Transverse colon (tissue), 4 donors: ENCODE data around the gene C2CD3. TPM values are rescaled to one million over a fixed set of nuclear protein-coding genes. Genes with fewer than 3 reads are reported as not detected.
A peak's percentile ranks its signal among the peaks of the same experiment; 100 is the strongest.

Source experiments
- DNase-seq: peaks from one replicate; pipeline ENCODE4 v3.0.0-alpha.2; 2019
- H3K27ac ChIP-seq, 4 donors: fragments of 200-600 bp; sonication (generic); 2 replicates each; pipeline ENCODE4 v1.5.1; 2016 to 2018; ENCODE audit warnings: inconsistent platforms in 4 of 4
- H3K27me3 ChIP-seq: fragments of 200-600 bp; sonication (generic); 2 replicates; pipeline ENCODE4 v1.5.1; 2017; ENCODE audit warnings: inconsistent platforms
- H3K36me3 ChIP-seq, 4 donors: fragments of 200-600 bp; sonication (generic); 2 replicates each; pipeline ENCODE4 v1.5.1; 2017 to 2019; ENCODE audit warnings: inconsistent platforms in 4 of 4
- H3K4me1 ChIP-seq, 4 donors: fragments of 200-600 bp; sonication (generic); 2 replicates each; pipeline ENCODE4 v1.5.1; 2017 to 2020; ENCODE audit warnings: inconsistent platforms in 4 of 4
- H3K4me3 ChIP-seq, 4 donors: fragments of 200-600 bp; sonication (generic); 1 replicate in 1 of 4; 2 replicates in 3 of 4; pipeline versions ENCODE4 v1.5.1 to v1.6.1; 2017 to 2019; ENCODE audit warnings: inconsistent platforms in 4 of 4
- H3K9me3 ChIP-seq, 2 donors: fragments of 200-600 bp; sonication (generic); 2 replicates each; pipeline ENCODE4 v1.5.1; 2017 to 2019; ENCODE audit warnings: inconsistent platforms in 2 of 2
- CTCF ChIP-seq, 5 experiments: fragments of 200-600 bp in 3 of 5; fragments of 450-650 bp in 2 of 5; sonication (generic) in 3 of 5; IDR thresholded peaks; 1 replicate in 2 of 5; 2 replicates in 3 of 5; pipeline ENCODE4 v1.5.1; 2016 to 2017; ENCODE audit warnings: antibody characterized with exemption in 5 of 5, inconsistent platforms in 3 of 5, mild to moderate bottlenecking in 2 of 5, moderate library complexity in 1 of 5
- EP300 ChIP-seq: sonication (generic); formaldehyde crosslinking; IDR thresholded peaks from one replicate; pipeline ENCODE4 v1.6.1; 2017; ENCODE audit warnings: antibody characterized with exemption, low read depth
- POLR2A ChIP-seq: fragments of 450-650 bp; IDR thresholded peaks from one replicate; pipeline ENCODE4 v1.6.1; 2016; ENCODE audit warnings: antibody characterized with exemption, mild to moderate bottlenecking, moderate library complexity
- POLR2AphosphoS5 ChIP-seq, 3 donors: sonication (generic); formaldehyde crosslinking; IDR thresholded peaks; one replicate each; pipeline ENCODE4 v1.6.1; 2016; ENCODE audit warnings: antibody characterized with exemption in 3 of 3
- WGBS, 2 donors: methylation state at CpG; one replicate each; pipeline ENCODE4 v1.1.5; 2018; ENCODE audit warnings: low coverage in 1 of 2; 5-methylcytosine and 5-hydroxymethylcytosine counted together
- in situ Hi-C, 4 donors: fragments of 200-750 bp; cut with MboI; loops; one replicate each; pipeline versions ENCODE4 v1.15.0 to v1.15.1; 2017; ENCODE audit warnings: low sequenced_read_pairs in 3 of 4, low pct_ligation_motif_present in 1 of 4, low pct_unique_long_range_greater_than_20kb in 1 of 4
- intact Hi-C: fragments of 100-400 bp; cut with DNase I; formaldehyde crosslinking; loops from one replicate; pipeline ENCODE4 v1.15.1; 2023; ENCODE audit warnings: low total_unique reads
- total RNA-seq, 4 donors: library from RNA; depleted of rRNA; stranded (reverse); fragments of >200 nt; gene quantifications; one replicate each; pipeline ENCODE4 v1.1.0, GENCODE V29; 2016

C2CD3 gene
- total RNA-seq, 4 donors from 2014 or later = 22.2 to 52.5 (median 37.4) TPM

GRCh38 chr11:73975479-73975757 is 195.4 kb downstream of the C2CD3 start:
- in situ Hi-C loops (no loop called here), intact Hi-C loops (no loop called here)
- WGBS, 2 donors = 85% methylated on average over 6 of the region's 6 CpGs; no CpG with 5 or more reads in 1 of the 2 donors
- Histone ChIP-seq H3K4me1 (peaks cover 13 to 31% (median 20%) of the 10 kb centered on the region in 4 donors), H3K36me3 (peaks cover 0 to 17% (median 0%) of the 10 kb centered on the region in 4 donors), H3K4me3 (no peak overlapping the region), H3K27ac (no peak overlapping the region), H3K27me3 (no peaks in the 10 kb centered on the region), H3K9me3 (no peaks in the 10 kb centered on the region)
- no peak for TF ChIP-seq EP300
- no peak for TF ChIP-seq POLR2A
- no peak for TF ChIP-seq CTCF (IDR thresholded peaks at IDR 0.05)
- TF ChIP-seq POLR2AphosphoS5 (IDR thresholded peaks at IDR 0.05) = no peak
- DNase-seq = no peak

GRCh38 chr11:73974604-73975478 is 196.0 kb downstream of the C2CD3 start:
- Histone ChIP-seq H3K4me1 (peaks cover 13 to 25% (median 19%) of the 10 kb centered on the region in 4 donors), H3K9me3 (no peaks in the 10 kb centered on the region), H3K27ac (peak overlapping the region in 3 of 4 donors; percentile 35 to 57 (median 52)), H3K36me3 (peaks cover 0 to 17% (median 0%) of the 10 kb centered on the region in 4 donors), H3K27me3 (no peaks in the 10 kb centered on the region), H3K4me3 (no peak overlapping the region)
- intact Hi-C loops (no loop called here), in situ Hi-C loops (loop anchor here in 2 of 4 donors (25.0 kb wide), 2 partner anchors 112 to 587 kb away; no protein-coding TSS in a partner anchor)
- 90 to 91% methylated on average over 9 to 13 of the region's 13 CpGs for WGBS, 2 donors
- no peak for DNase-seq
- TF ChIP-seq CTCF (IDR thresholded peaks at IDR 0.05) = no peak

- in situ Hi-C loops (loop anchor here in 2 of 4 donors (25.0 kb wide), 2 partner anchors 114 to 589 kb away; no protein-coding TSS in a partner anchor), intact Hi-C loops (no loop called here)
- Histone ChIP-seq H3K27me3 (no peaks in the 10 kb centered on the region), H3K4me3 (no peak overlapping the region), H3K9me3 (no peaks in the 10 kb centered on the region), H3K36me3 (peaks cover 0 to 16% (median 0%) of the 10 kb centered on the region in 4 donors), H3K4me1 (peaks cover 13 to 21% (median 16%) of the 10 kb centered on the region in 4 donors), H3K27ac (peak overlapping the region in 1 of 4 donors; percentile 57)
- DNase-seq = no peak
- no peak for TF ChIP-seq POLR2AphosphoS5 (IDR thresholded peaks at IDR 0.05)
- no peak for TF ChIP-seq POLR2A
- TF ChIP-seq EP300 = no peak
- TF ChIP-seq CTCF (IDR thresholded peaks at IDR 0.05) = no peak
- WGBS, 2 donors = 67 to 75% methylated on average over 2 to 10 of the region's 11 CpGs
These were observed 198.0 kb downstream of the C2CD3 start for GRCh38 chr11:73972620-73973449.

GRCh38 chr11:73972187-73972586 is 198.6 kb downstream of the C2CD3 start:
- WGBS, 2 donors = 67 to 100% methylated on average over 1 of the region's 1 CpG
- no peak for TF ChIP-seq POLR2A
- TF ChIP-seq POLR2AphosphoS5 (IDR thresholded peaks at IDR 0.05) = peak in 1 of 3 donors; percentile 7
- in situ Hi-C loops (loop anchor here in 2 of 4 donors (25.0 kb wide), 2 partner anchors 115 to 590 kb away; no protein-coding TSS in a partner anchor), intact Hi-C loops (no loop called here)
- no peak overlapping the region for H3K4me3 ChIP-seq
- no peak overlapping the region for H3K27ac ChIP-seq
- H3K27me3 ChIP-seq = no peaks in the 10 kb centered on the region
- no peak for DNase-seq
- H3K36me3 ChIP-seq = peaks cover 0 to 9% (median 0%) of the 10 kb centered on the region in 4 donors
- peaks cover 13 to 21% (median 16%) of the 10 kb centered on the region in 4 donors for H3K4me1 ChIP-seq
- H3K9me3 ChIP-seq = no peaks in the 10 kb centered on the region
